ENCODE results near the gene ZNF512.
A peak's percentile ranks its signal among the peaks of the same experiment; 100 is the strongest.
"Not testable (repeated sequence)": the region's sequence is repeated elsewhere in the genome, so short reads cannot be mapped to it uniquely, and the experiment has no call there.

ZNF512 gene

GRCh38 chr2:27628767-27629709, 46.2 kb downstream of the ZNF512 start, which contains the start of the genes CCDC121 and GPN1:
Gene CCDC121, minus strand, starts transcription at chr2:27629012. Its CDS starts 1,213 bp downstream, at chr2:27627799.
Gene GPN1, plus strand, starts transcription at chr2:27629050. Its CDS starts 9 bp downstream, at chr2:27629059.
- H3K36me3 ChIP-seq (ENCODE audit: control insufficient read depth, insufficient read depth, low read length) = peaks cover 27% of the 10 kb centered on the region
- H3K27me3 ChIP-seq (replicated peaks; ENCODE audit: control insufficient read depth, insufficient read depth, low read length, poor library complexity, severe bottlenecking) = no peaks in the 10 kb centered on the region
- peak; percentile 87 to 92 (median 91) for DNase-seq
- no peaks in the 10 kb centered on the region for H3K9me3 ChIP-seq (ENCODE audit: control insufficient read depth, low read length)
- H3K4me1 ChIP-seq (ENCODE audit: control insufficient read depth, insufficient read depth, low read length, poor library complexity, severe bottlenecking) = peaks cover 7% of the 10 kb centered on the region
- H3K4me3 ChIP-seq (ENCODE audit: insufficient read depth, low read depth, low read length, poor library complexity, severe bottlenecking) = peak within 1 kb of the TSS; percentile 99
- peak within 1 kb of the TSS; percentile 88 for H3K27ac ChIP-seq (ENCODE audit: insufficient read depth, low read length, poor library complexity, severe bottlenecking)

- H3K36me3 ChIP-seq (ENCODE audit: control insufficient read depth, insufficient read depth, low read length) = peaks cover 34% of the 10 kb centered on the region
- not testable (repeated sequence) for DNase-seq; H3K4me1 ChIP-seq (ENCODE audit: control insufficient read depth, insufficient read depth, low read length, poor library complexity, severe bottlenecking); H3K9me3 ChIP-seq (ENCODE audit: control insufficient read depth, low read length); H3K27me3 ChIP-seq (replicated peaks; ENCODE audit: control insufficient read depth, insufficient read depth, low read length, poor library complexity, severe bottlenecking); H3K27ac ChIP-seq (ENCODE audit: insufficient read depth, low read length, poor library complexity, severe bottlenecking); H3K4me3 ChIP-seq (ENCODE audit: insufficient read depth, low read depth, low read length, poor library complexity, severe bottlenecking)
Observed at GRCh38 chr2:27630257-27630656, 47.4 kb downstream of the ZNF512 start.

GRCh38 chr2:27634291-27634690, 51.4 kb downstream of the ZNF512 start:
- Histone ChIP-seq H3K27me3 (replicated peaks; ENCODE audit: control insufficient read depth, insufficient read depth, low read length, poor library complexity, severe bottlenecking) (no peaks in the 10 kb centered on the region), H3K9me3 (ENCODE audit: control insufficient read depth, low read length) (no peaks in the 10 kb centered on the region), H3K4me3 (ENCODE audit: insufficient read depth, low read depth, low read length, poor library complexity, severe bottlenecking) (no peak overlapping the region), H3K27ac (ENCODE audit: insufficient read depth, low read length, poor library complexity, severe bottlenecking) (no peak overlapping the region), H3K36me3 (ENCODE audit: control insufficient read depth, insufficient read depth, low read length) (peaks cover 56% of the 10 kb centered on the region), H3K4me1 (ENCODE audit: control insufficient read depth, insufficient read depth, low read length, poor library complexity, severe bottlenecking) (peaks cover 7% of the 10 kb centered on the region)
- no peak for DNase-seq

GRCh38 chr2:27636766-27637165, 53.9 kb downstream of the ZNF512 start:
- H3K9me3 ChIP-seq (ENCODE audit: control insufficient read depth, low read length) = no peaks in the 10 kb centered on the region
- peaks cover 64% of the 10 kb centered on the region for H3K36me3 ChIP-seq (ENCODE audit: control insufficient read depth, insufficient read depth, low read length)
- H3K27me3 ChIP-seq (replicated peaks; ENCODE audit: control insufficient read depth, insufficient read depth, low read length, poor library complexity, severe bottlenecking) = no peaks in the 10 kb centered on the region
- DNase-seq = no peak
- H3K4me1 ChIP-seq (ENCODE audit: control insufficient read depth, insufficient read depth, low read length, poor library complexity, severe bottlenecking) = no peaks in the 10 kb centered on the region
- no peak overlapping the region for H3K27ac ChIP-seq (ENCODE audit: insufficient read depth, low read length, poor library complexity, severe bottlenecking)
- H3K4me3 ChIP-seq (ENCODE audit: insufficient read depth, low read depth, low read length, poor library complexity, severe bottlenecking) = no peak overlapping the region

GRCh38 chr2:27638037-27638637, 55.3 kb downstream of the ZNF512 start:
- Histone ChIP-seq H3K27ac (ENCODE audit: insufficient read depth, low read length, poor library complexity, severe bottlenecking) (peak overlapping the region; percentile 33), H3K36me3 (ENCODE audit: control insufficient read depth, insufficient read depth, low read length) (peaks cover 60% of the 10 kb centered on the region), H3K27me3 (replicated peaks; ENCODE audit: control insufficient read depth, insufficient read depth, low read length, poor library complexity, severe bottlenecking) (no peaks in the 10 kb centered on the region), H3K4me1 (ENCODE audit: control insufficient read depth, insufficient read depth, low read length, poor library complexity, severe bottlenecking) (no peaks in the 10 kb centered on the region), H3K9me3 (ENCODE audit: control insufficient read depth, low read length) (no peaks in the 10 kb centered on the region), H3K4me3 (ENCODE audit: insufficient read depth, low read depth, low read length, poor library complexity, severe bottlenecking) (no peak overlapping the region)
- DNase-seq = no peak

GRCh38 chr2:27638709-27639108, 55.9 kb downstream of the ZNF512 start:
- Histone ChIP-seq H3K4me3 (ENCODE audit: insufficient read depth, low read depth, low read length, poor library complexity, severe bottlenecking) (no peak overlapping the region), H3K4me1 (ENCODE audit: control insufficient read depth, insufficient read depth, low read length, poor library complexity, severe bottlenecking) (no peaks in the 10 kb centered on the region), H3K27ac (ENCODE audit: insufficient read depth, low read length, poor library complexity, severe bottlenecking) (no peak overlapping the region), H3K27me3 (replicated peaks; ENCODE audit: control insufficient read depth, insufficient read depth, low read length, poor library complexity, severe bottlenecking) (no peaks in the 10 kb centered on the region), H3K36me3 (ENCODE audit: control insufficient read depth, insufficient read depth, low read length) (peaks cover 65% of the 10 kb centered on the region), H3K9me3 (ENCODE audit: control insufficient read depth, low read length) (no peaks in the 10 kb centered on the region)
- no peak for DNase-seq

- no peak overlapping the region for H3K4me3 ChIP-seq (ENCODE audit: insufficient read depth, low read depth, low read length, poor library complexity, severe bottlenecking)
- no peaks in the 10 kb centered on the region for H3K9me3 ChIP-seq (ENCODE audit: control insufficient read depth, low read length)
- no peak for DNase-seq
- H3K36me3 ChIP-seq (ENCODE audit: control insufficient read depth, insufficient read depth, low read length) = peaks cover 64% of the 10 kb centered on the region
- no peaks in the 10 kb centered on the region for H3K4me1 ChIP-seq (ENCODE audit: control insufficient read depth, insufficient read depth, low read length, poor library complexity, severe bottlenecking)
- no peaks in the 10 kb centered on the region for H3K27me3 ChIP-seq (replicated peaks; ENCODE audit: control insufficient read depth, insufficient read depth, low read length, poor library complexity, severe bottlenecking)
- H3K27ac ChIP-seq (ENCODE audit: insufficient read depth, low read length, poor library complexity, severe bottlenecking) = no peak overlapping the region
Observed at GRCh38 chr2:27640722-27641245, 57.9 kb downstream of the ZNF512 start.

GRCh38 chr2:27645197-27645596, 62.4 kb downstream of the ZNF512 start:
- H3K36me3 ChIP-seq (ENCODE audit: control insufficient read depth, insufficient read depth, low read length) = peaks cover 64% of the 10 kb centered on the region
- no peaks in the 10 kb centered on the region for H3K27me3 ChIP-seq (replicated peaks; ENCODE audit: control insufficient read depth, insufficient read depth, low read length, poor library complexity, severe bottlenecking)
- H3K27ac ChIP-seq (ENCODE audit: insufficient read depth, low read length, poor library complexity, severe bottlenecking) = no peak overlapping the region
- H3K9me3 ChIP-seq (ENCODE audit: control insufficient read depth, low read length) = no peaks in the 10 kb centered on the region
- H3K4me3 ChIP-seq (ENCODE audit: insufficient read depth, low read depth, low read length, poor library complexity, severe bottlenecking) = no peak overlapping the region
- no peaks in the 10 kb centered on the region for H3K4me1 ChIP-seq (ENCODE audit: control insufficient read depth, insufficient read depth, low read length, poor library complexity, severe bottlenecking)
- no peak for DNase-seq

- Histone ChIP-seq H3K36me3 (ENCODE audit: control insufficient read depth, insufficient read depth, low read length) (peaks cover 52% of the 10 kb centered on the region), H3K9me3 (ENCODE audit: control insufficient read depth, low read length) (no peaks in the 10 kb centered on the region), H3K27ac (ENCODE audit: insufficient read depth, low read length, poor library complexity, severe bottlenecking) (no peak overlapping the region), H3K27me3 (replicated peaks; ENCODE audit: control insufficient read depth, insufficient read depth, low read length, poor library complexity, severe bottlenecking) (no peaks in the 10 kb centered on the region), H3K4me1 (ENCODE audit: control insufficient read depth, insufficient read depth, low read length, poor library complexity, severe bottlenecking) (no peaks in the 10 kb centered on the region), H3K4me3 (ENCODE audit: insufficient read depth, low read depth, low read length, poor library complexity, severe bottlenecking) (no peak overlapping the region)
- no peak for DNase-seq
Observed at GRCh38 chr2:27647289-27647688, 64.4 kb downstream of the ZNF512 start.

- DNase-seq = no peak
- Histone ChIP-seq H3K36me3 (ENCODE audit: control insufficient read depth, insufficient read depth, low read length) (peaks cover 56% of the 10 kb centered on the region), H3K4me1 (ENCODE audit: control insufficient read depth, insufficient read depth, low read length, poor library complexity, severe bottlenecking) (no peaks in the 10 kb centered on the region), H3K27ac (ENCODE audit: insufficient read depth, low read length, poor library complexity, severe bottlenecking) (no peak overlapping the region), H3K4me3 (ENCODE audit: insufficient read depth, low read depth, low read length, poor library complexity, severe bottlenecking) (no peak overlapping the region), H3K27me3 (replicated peaks; ENCODE audit: control insufficient read depth, insufficient read depth, low read length, poor library complexity, severe bottlenecking) (no peaks in the 10 kb centered on the region), H3K9me3 (ENCODE audit: control insufficient read depth, low read length) (no peaks in the 10 kb centered on the region)
Observed at GRCh38 chr2:27647737-27648136, 64.9 kb downstream of the ZNF512 start.
